ENCODE measurements around the gene TLR10.
A peak's percentile ranks its signal among the peaks of the same experiment; 100 is the strongest.
"Not testable (repeated sequence)": the region's sequence is repeated elsewhere in the genome, so short reads cannot be mapped to it uniquely, and the experiment has no call there.

The TLR10 gene

DNA sequence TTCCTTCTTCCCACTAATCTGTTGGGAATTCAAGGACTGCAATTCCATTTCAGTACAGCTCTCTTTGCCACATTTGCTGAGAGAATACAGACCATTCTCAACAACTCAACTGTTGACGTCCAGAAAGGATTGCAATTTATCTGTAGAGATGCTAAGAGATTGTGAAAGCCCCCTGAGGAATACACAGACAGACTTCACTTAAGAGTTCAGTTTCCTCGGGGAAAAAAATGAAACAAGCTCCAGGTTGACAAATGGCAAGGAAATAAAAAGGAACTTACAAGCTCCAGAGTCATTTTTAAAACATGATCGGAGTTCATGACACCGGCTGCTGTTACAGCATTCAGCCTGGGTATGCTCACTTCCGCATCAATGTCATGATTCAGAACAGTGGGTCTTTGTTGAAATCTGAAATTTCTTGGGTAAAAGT is 13.8 kb downstream of the TLR10 start:
- Mint-ChIP-seq H3K27me3 (ENCODE audit: low read depth) (peaks cover 4% of the 10 kb centered on the region), H3K4me1 (peaks cover 14% of the 10 kb centered on the region)
- TF ChIP-seq, protein P1, sequence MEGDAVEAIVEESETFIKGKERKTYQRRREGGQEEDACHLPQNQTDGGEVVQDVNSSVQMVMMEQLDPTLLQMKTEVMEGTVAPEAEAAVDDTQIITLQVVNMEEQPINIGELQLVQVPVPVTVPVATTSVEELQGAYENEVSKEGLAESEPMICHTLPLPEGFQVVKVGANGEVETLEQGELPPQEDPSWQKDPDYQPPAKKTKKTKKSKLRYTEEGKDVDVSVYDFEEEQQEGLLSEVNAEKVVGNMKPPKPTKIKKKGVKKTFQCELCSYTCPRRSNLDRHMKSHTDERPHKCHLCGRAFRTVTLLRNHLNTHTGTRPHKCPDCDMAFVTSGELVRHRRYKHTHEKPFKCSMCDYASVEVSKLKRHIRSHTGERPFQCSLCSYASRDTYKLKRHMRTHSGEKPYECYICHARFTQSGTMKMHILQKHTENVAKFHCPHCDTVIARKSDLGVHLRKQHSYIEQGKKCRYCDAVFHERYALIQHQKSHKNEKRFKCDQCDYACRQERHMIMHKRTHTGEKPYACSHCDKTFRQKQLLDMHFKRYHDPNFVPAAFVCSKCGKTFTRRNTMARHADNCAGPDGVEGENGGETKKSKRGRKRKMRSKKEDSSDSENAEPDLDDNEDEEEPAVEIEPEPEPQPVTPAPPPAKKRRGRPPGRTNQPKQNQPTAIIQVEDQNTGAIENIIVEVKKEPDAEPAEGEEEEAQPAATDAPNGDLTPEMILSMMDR (IDR thresholded peaks at IDR 0.05; ENCODE audit: unreplicated experiment in 3 of 3) = no peak

DNA sequence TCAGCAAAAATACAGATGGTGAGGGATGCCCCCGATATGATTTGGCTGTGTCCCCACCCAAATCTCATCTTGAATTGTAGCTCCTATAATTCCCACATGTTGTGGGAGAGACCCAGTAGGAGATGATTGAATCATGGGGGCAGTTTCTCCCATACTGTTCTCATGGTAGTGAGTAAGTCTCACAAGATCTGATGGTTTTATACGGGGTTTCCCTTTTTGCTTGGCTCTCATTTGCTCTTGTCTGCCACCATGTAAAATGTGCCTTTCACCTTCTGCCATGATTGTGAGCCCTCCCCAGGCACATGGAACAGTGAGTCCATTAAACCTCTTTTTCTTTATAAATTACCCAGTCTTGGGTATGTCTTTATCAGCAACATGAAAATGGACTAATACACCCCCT is 15.8 kb downstream of the TLR10 start:
- peaks cover 14% of the 10 kb centered on the region for H3K4me1 Mint-ChIP-seq
- H3K27ac Mint-ChIP-seq; H3K27me3 Mint-ChIP-seq (ENCODE audit: low read depth); H3K4me3 Mint-ChIP-seq; H3K9me3 Mint-ChIP-seq; H3K36me3 Mint-ChIP-seq (ENCODE audit: low read depth): not testable (repeated sequence)

More for the DNA sequence above, 13.8 kb downstream of the TLR10 start:
- H3K9me3 Mint-ChIP-seq = peaks cover 3% of the 10 kb centered on the region
- H3K36me3 Mint-ChIP-seq (ENCODE audit: low read depth) = no peaks in the 10 kb centered on the region
- H3K4me3 Mint-ChIP-seq = no peak overlapping the region
- peak overlapping the region in 2 of 3 experiments; percentile 5 to 84 for H3K27ac Mint-ChIP-seq

DNA sequence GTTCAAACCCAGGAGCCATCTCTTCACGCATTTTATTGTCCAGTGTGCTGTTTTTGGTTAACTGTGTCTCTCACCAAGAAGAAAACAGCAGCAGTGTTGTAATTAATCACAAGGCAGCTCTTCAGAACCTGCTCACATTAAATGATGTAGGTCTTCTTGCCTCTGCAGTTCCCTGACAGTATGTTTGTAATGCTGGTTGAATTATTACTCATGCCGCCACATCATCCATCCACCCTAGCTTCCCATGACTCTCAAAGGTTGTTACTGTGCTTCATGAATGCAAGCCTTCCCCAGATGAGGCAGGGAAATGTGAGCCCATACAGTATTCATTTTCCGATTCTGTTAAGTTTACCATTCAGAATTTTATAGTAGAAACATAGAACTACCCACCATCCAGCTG is 17.4 kb downstream of the TLR10 start:
- TF ChIP-seq, protein P1 (IDR thresholded peaks at IDR 0.05; ENCODE audit: unreplicated experiment in 3 of 3) = no peak
- no peaks in the 10 kb centered on the region for H3K36me3 Mint-ChIP-seq (ENCODE audit: low read depth)
- H3K27me3 Mint-ChIP-seq (ENCODE audit: low read depth) = no peaks in the 10 kb centered on the region
- H3K4me3 Mint-ChIP-seq = no peak overlapping the region
- peaks cover 14% of the 10 kb centered on the region for H3K4me1 Mint-ChIP-seq
- H3K9me3 Mint-ChIP-seq = no peaks in the 10 kb centered on the region
- peak overlapping the region in 1 of 3 experiments; percentile 4 for H3K27ac Mint-ChIP-seq

DNA sequence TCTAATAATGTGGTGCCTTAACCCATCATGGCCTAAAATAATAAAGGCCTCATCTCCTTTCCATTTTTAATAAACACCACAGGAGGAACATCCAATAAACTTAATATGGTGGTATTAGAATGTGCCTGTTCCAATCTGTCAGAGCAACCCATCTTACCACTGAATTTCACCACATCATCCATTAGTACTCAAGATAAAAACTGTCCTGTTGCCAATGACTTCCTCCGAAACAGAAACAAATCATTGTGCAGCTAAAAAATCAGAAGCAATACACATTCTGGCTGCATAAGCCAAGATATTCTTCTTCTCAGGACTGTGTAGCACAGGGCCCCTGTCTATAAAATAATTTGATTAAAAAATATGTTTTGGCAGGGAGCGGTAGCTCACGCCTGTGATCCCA is 18.5 kb downstream of the TLR10 start:
- no peak overlapping the region for H3K4me3 Mint-ChIP-seq
- H3K9me3 Mint-ChIP-seq = no peaks in the 10 kb centered on the region
- H3K36me3 Mint-ChIP-seq (ENCODE audit: low read depth) = no peaks in the 10 kb centered on the region
- H3K27me3 Mint-ChIP-seq (ENCODE audit: low read depth) = no peaks in the 10 kb centered on the region
- H3K27ac Mint-ChIP-seq = no peak overlapping the region
- TF ChIP-seq, protein P1 (IDR thresholded peaks at IDR 0.05; ENCODE audit: unreplicated experiment in 3 of 3) = no peak
- H3K4me1 Mint-ChIP-seq = peaks cover 14% of the 10 kb centered on the region

DNA sequence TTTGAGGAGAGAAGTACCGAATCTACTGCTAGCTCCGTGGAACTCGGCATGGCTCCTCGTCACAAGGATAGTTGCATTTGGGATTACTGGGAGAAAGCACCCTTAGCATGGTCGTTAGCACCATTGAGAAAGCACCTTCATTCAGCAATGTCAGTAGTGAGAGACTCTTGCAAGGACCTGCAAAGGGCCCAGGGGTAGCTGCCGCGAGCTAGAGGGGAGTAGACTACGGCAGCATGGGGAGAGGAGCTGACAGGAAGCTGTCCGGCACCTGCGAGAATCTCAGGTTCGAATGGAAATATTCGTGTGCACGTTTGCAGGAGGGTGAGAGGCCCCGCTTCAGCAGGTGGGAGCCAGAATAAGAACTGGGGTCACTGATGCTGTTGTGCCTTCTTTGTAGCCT is 20.2 kb downstream of the TLR10 start:
- Mint-ChIP-seq H3K27me3 (ENCODE audit: low read depth) (no peaks in the 10 kb centered on the region), H3K27ac (no peak overlapping the region), H3K36me3 (ENCODE audit: low read depth) (no peaks in the 10 kb centered on the region), H3K4me1 (peaks cover 6% of the 10 kb centered on the region), H3K9me3 (no peaks in the 10 kb centered on the region), H3K4me3 (no peak overlapping the region)
- TF ChIP-seq, protein P1 (IDR thresholded peaks at IDR 0.05; ENCODE audit: unreplicated experiment in 3 of 3) = no peak

DNA sequence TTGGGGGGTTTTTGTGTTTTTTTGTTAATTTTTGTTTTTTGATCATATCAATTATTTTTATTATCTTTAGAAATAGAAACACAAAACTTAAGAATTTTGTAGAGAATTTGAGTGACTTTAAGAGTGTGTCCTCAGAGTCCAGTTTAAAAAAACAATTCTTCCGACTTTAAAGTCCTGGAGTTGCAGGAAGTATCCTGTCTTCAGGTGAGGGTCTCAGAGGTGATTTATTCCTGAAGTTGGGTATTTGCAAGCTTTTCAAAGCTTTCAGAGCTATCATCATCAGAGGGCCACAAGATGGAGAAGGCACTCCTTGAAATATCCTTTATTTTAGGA is 23.0 kb downstream of the TLR10 start:
- Mint-ChIP-seq H3K4me1 (peaks cover 6% of the 10 kb centered on the region), H3K9me3 (no peaks in the 10 kb centered on the region), H3K36me3 (ENCODE audit: low read depth) (no peaks in the 10 kb centered on the region), H3K27me3 (ENCODE audit: low read depth) (no peaks in the 10 kb centered on the region), H3K27ac (peak overlapping the region in 1 of 3 experiments; percentile 19), H3K4me3 (no peak overlapping the region)
- TF ChIP-seq, protein P1 (IDR thresholded peaks at IDR 0.05; ENCODE audit: unreplicated experiment in 3 of 3) = no peak
